Naive thymus-derived CD4-positive, alpha-beta T cell (primary cell): ENCODE data around the gene EMC10. TPM values are rescaled to one million over a fixed set of nuclear protein-coding genes. Genes with fewer than 3 reads are reported as not detected.
"Not testable (repeated sequence)": the region's sequence is repeated elsewhere in the genome, so short reads cannot be mapped to it uniquely, and the experiment has no call there.

Experiments used
- ATAC-seq: fragments of 150-1000 bp; cut with Tn5 transposase; 2 replicates; pipeline ENCODE4 v1.10.0; 2021; ENCODE audit warnings: mild to moderate bottlenecking, moderate library complexity
- CTCF ChIA-PET: fragments of 350-600 bp; sonication (Branson Sonifier 250); formaldehyde crosslinking; loops from one replicate; lab custom pipeline; 2021; ENCODE audit warnings: antibody characterized with exemption; lab: Charles Lee
- POLR2A ChIA-PET: fragments of 350-600 bp; sonication (Branson Sonifier 250); formaldehyde crosslinking; loops from one replicate; lab custom pipeline; 2021; ENCODE audit warnings: antibody characterized with exemption, inconsistent platforms; lab: Charles Lee
- DNase-seq, 9 donors: peaks; one replicate each; pipeline versions ENCODE4 v3.0.0 to v3.0.0-alpha.2; 2020 to 2022; ENCODE audit warnings: mixed read lengths in 1 of 9
- H3K27ac ChIP-seq: one replicate; pipeline ENCODE4 v1.7.0; 2013; ENCODE audit warnings: mild to moderate bottlenecking, low read depth, low read length, moderate library complexity
- H3K27me3 ChIP-seq, 2 donors: one replicate each; pipeline ENCODE4 v1.7.0; 2013; ENCODE audit warnings: low read length in 2 of 2, mild to moderate bottlenecking in 2 of 2, moderate library complexity in 2 of 2; ENCODE audit not compliant: control insufficient read depth in 2 of 2, insufficient read depth in 2 of 2
- H3K36me3 ChIP-seq, 3 experiments: 1 replicate in 2 of 3; 2 replicates in 1 of 3; pipeline ENCODE4 v1.7.0; 2013; ENCODE audit warnings: low read length in 3 of 3, mild to moderate bottlenecking in 3 of 3, moderate library complexity in 1 of 3; ENCODE audit not compliant: insufficient read depth in 3 of 3, control insufficient read depth in 2 of 3
- H3K4me1 ChIP-seq, 2 donors: one replicate each; pipeline ENCODE4 v1.7.0; 2013; ENCODE audit warnings: low read length in 2 of 2, mild to moderate bottlenecking in 2 of 2, moderate library complexity in 1 of 2; ENCODE audit not compliant: control insufficient read depth in 2 of 2, insufficient read depth in 2 of 2
- H3K4me3 ChIP-seq: 2 replicates; pipeline ENCODE4 v1.7.0; 2013; ENCODE audit warnings: mild to moderate bottlenecking, low read length
- H3K9me3 ChIP-seq, 3 experiments: 1 replicate in 2 of 3; 2 replicates in 1 of 3; pipeline ENCODE4 v1.7.0; 2013; ENCODE audit warnings: low read length in 3 of 3; ENCODE audit not compliant: control insufficient read depth in 2 of 3
- H3K27ac Mint-ChIP-seq, 9 donors: one replicate each; pipeline ENCODE4 v1.8.0; 2020 to 2022; ENCODE audit warnings: mixed read lengths in 9 of 9, mild to moderate bottlenecking in 8 of 9, moderate library complexity in 5 of 9, inconsistent platforms in 2 of 9
- H3K27me3 Mint-ChIP-seq, 5 donors: one replicate each; pipeline ENCODE4 v1.8.0; 2021 to 2022; ENCODE audit warnings: mixed read lengths in 5 of 5, mild to moderate bottlenecking in 1 of 5
- H3K36me3 Mint-ChIP-seq, 5 donors: one replicate each; pipeline ENCODE4 v1.8.0; 2020 to 2022; ENCODE audit warnings: mixed read lengths in 5 of 5, mild to moderate bottlenecking in 3 of 5, inconsistent platforms in 1 of 5
- H3K4me1 Mint-ChIP-seq, 7 donors: one replicate each; pipeline ENCODE4 v1.8.0; 2020 to 2022; ENCODE audit warnings: mixed read lengths in 7 of 7, mild to moderate bottlenecking in 3 of 7, inconsistent platforms in 1 of 7
- H3K4me3 Mint-ChIP-seq, 10 donors: one replicate each; pipeline ENCODE4 v1.8.0; 2020 to 2022; ENCODE audit warnings: mild to moderate bottlenecking in 10 of 10, mixed read lengths in 10 of 10, moderate library complexity in 6 of 10, inconsistent platforms in 2 of 10
- H3K9me3 Mint-ChIP-seq, 11 donors: one replicate each; pipeline ENCODE4 v1.8.0; 2020 to 2022; ENCODE audit warnings: mixed read lengths in 11 of 11, mild to moderate bottlenecking in 4 of 11, inconsistent platforms in 1 of 11, moderate library complexity in 1 of 11
- intact Hi-C, 2 donors: fragments of 100-400 bp; cut with micrococcal nuclease; formaldehyde crosslinking; loops; one replicate each; pipeline ENCODE4 v1.15.1; 2023
- polyA plus RNA-seq, 2 donors: library from polyadenylated mRNA; unstranded; fragments of 300-500 nt; fragmentation: Illumina TruSeq; gene quantifications; one replicate each; pipeline ENCODE4 v1.2.3, GENCODE V29; 2021
- total RNA-seq, 6 experiments: library from RNA in 5 of 6; stranded (reverse) in 5 of 6; gene quantifications; 1 replicate in 5 of 6; 2 replicates in 1 of 6; pipeline ENCODE4 v1.2.3 and lab custom pipeline; 2021 to 2026

Gene EMC10
- total and polyA plus RNA-seq, 7 experiments from 2014 or later: 8.7 to 95.2 (median 82.9) TPM

DNA sequence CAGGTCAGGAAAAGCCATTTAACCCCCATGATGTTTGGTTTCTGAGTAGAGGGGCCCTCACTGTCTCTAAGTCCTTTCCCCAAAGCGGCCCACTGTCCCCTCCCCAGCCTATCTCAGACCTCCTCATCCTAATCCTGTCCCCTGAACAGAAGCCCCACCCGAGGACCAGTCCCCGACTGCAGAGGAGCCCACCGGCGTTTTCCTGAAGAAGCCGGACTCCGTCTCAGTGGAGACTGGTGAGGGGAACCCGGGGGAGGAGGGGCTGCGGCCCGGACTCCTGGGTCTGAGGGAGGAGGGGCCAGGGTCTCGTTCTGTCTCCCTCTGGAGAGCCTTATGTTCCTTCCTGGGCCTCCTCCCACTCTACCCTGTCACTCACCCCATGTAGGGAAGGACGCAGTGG lies 40.7 kb upstream of the EMC10 start:
- Mint-ChIP-seq H3K9me3 (no peaks in the 10 kb centered on the region), H3K4me1 (peaks cover 0 to 16% (median 10%) of the 10 kb centered on the region in 7 donors), H3K36me3 (no peaks in the 10 kb centered on the region), H3K4me3 (no peak overlapping the region), H3K27ac (no peak overlapping the region), H3K27me3 (peaks cover 0 to 24% (median 15%) of the 10 kb centered on the region in 5 donors)
- H3K4me1 ChIP-seq: peaks cover 0 to 6% of the 10 kb centered on the region in 2 donors
- intact Hi-C loops: no loop called here
- H3K27me3 ChIP-seq: no peaks in the 10 kb centered on the region
- CTCF ChIA-PET: no interaction called here
- no peak for ATAC-seq
- no peaks in the 10 kb centered on the region for H3K36me3 ChIP-seq
- H3K9me3 ChIP-seq: no peaks in the 10 kb centered on the region
- no peak overlapping the region for H3K4me3 ChIP-seq
- H3K27ac ChIP-seq: no peak overlapping the region
- no peak for DNase-seq
- POLR2A ChIA-PET: no interaction called here

DNA sequence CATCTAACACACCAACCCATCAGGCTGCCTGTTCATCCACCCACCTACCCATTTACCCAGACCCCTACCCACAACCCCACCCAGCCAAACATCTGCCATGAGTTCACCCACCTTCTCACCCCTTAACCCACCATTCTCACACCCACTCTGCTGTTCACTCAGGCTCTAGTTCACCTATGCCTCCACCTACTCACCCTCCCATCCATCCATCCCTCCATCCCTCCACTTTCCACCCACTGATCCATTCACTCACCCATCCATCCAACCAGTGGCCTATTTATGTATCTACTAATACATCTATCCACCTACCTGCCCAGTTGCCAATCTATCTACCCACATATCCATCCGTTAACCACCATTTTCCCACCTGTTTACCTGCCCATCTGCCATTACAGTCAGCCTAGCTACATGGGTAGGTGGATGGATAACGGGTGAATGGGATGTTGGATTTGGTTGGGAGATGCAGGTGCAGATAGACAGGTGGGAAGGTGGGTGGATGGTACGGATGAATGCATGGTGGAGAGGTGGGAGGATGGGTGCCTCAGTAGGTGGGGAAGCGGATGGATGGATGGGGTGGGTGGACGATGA lies 38.4 kb upstream of the EMC10 start:
- H3K27me3 Mint-ChIP-seq: peaks cover 0 to 25% (median 10%) of the 10 kb centered on the region in 5 donors
- Histone ChIP-seq H3K9me3 (no peaks in the 10 kb centered on the region), H3K4me1 (no peaks in the 10 kb centered on the region), H3K36me3 (no peaks in the 10 kb centered on the region), H3K27me3 (no peaks in the 10 kb centered on the region), H3K27ac (no peak overlapping the region), H3K4me3 (no peak overlapping the region)
- no peaks in the 10 kb centered on the region for H3K9me3 Mint-ChIP-seq
- H3K27ac Mint-ChIP-seq: no peak overlapping the region
- DNase-seq (no peak), ATAC-seq (no peak)
- H3K4me1 Mint-ChIP-seq: peaks cover 0 to 3% (median 0%) of the 10 kb centered on the region in 7 donors
- H3K36me3 Mint-ChIP-seq: no peaks in the 10 kb centered on the region
- no peak overlapping the region for H3K4me3 Mint-ChIP-seq
- intact Hi-C loops: no loop called here
- CTCF ChIA-PET: no interaction called here
- POLR2A ChIA-PET: interaction anchor here (0.8 kb wide), 1 partner anchor 10 kb away, joined by 3 read pairs; no protein-coding TSS in a partner anchor

GRCh38 chr19:50439130-50439529 lies 37.2 kb upstream of the EMC10 start:
- POLR2A ChIA-PET, intact Hi-C loops, H3K9me3 ChIP-seq, H3K4me1 ChIP-seq, H3K27ac Mint-ChIP-seq, ATAC-seq, H3K4me3 Mint-ChIP-seq, H3K4me1 Mint-ChIP-seq, H3K4me3 ChIP-seq, H3K27ac ChIP-seq, H3K27me3 ChIP-seq, DNase-seq, H3K36me3 Mint-ChIP-seq, H3K9me3 Mint-ChIP-seq, H3K36me3 ChIP-seq, CTCF ChIA-PET: not testable (repeated sequence)
- peaks cover 3 to 27% (median 8%) of the 10 kb centered on the region in 5 donors for H3K27me3 Mint-ChIP-seq

GRCh38 chr19:50444059-50444458 lies 32.2 kb upstream of the EMC10 start:
- peaks cover 0 to 4% (median 0%) of the 10 kb centered on the region in 7 donors for H3K4me1 Mint-ChIP-seq
- CTCF ChIA-PET: interaction anchor here (0.6 kb wide), 1 partner anchor 150 kb away, joined by 3 read pairs; no protein-coding TSS in a partner anchor

DNA sequence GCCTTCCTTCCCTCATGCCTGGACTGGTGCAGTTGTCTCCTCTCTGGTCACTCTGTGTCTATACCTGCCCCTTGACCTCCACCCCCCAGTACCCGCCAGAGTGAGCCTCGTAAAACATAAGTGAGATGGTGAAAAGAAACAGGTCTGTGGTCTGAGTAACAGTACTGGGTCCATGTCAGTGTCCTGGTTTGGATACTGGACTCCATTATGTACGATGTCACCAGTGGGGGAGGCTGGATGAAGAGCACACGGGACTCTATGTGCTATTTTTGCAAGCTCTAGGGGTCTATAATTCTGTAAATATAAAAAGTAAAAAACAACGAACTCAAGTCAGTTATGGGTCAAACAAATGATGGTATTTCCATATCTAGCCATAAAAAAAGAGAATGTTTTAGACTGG lies 29.3 kb upstream of the EMC10 start:
- CTCF ChIA-PET: no interaction called here
- H3K4me1 ChIP-seq: no peaks in the 10 kb centered on the region
- H3K27me3 ChIP-seq: no peaks in the 10 kb centered on the region
- DNase-seq: no peak
- POLR2A ChIA-PET: no interaction called here
- H3K4me3 ChIP-seq: no peak overlapping the region
- intact Hi-C loops: no loop called here
- H3K36me3 ChIP-seq: no peaks in the 10 kb centered on the region
- Mint-ChIP-seq H3K27ac (peak overlapping the region in 1 of 9 donors; percentile 6), H3K4me1 (peaks cover 0 to 5% (median 0%) of the 10 kb centered on the region in 7 donors), H3K9me3 (peaks cover 0 to 4% (median 0%) of the 10 kb centered on the region in 11 donors), H3K27me3 (peaks cover 0 to 17% (median 12%) of the 10 kb centered on the region in 5 donors), H3K36me3 (peaks cover 0 to 3% (median 0%) of the 10 kb centered on the region in 5 donors), H3K4me3 (no peak overlapping the region)
- H3K9me3 ChIP-seq: no peaks in the 10 kb centered on the region
- no peak for ATAC-seq
- H3K27ac ChIP-seq: no peak overlapping the region

More at GRCh38 chr19:50444059-50444458, 32.2 kb upstream of the EMC10 start:
- peaks cover 0 to 3% (median 0%) of the 10 kb centered on the region in 5 donors for H3K36me3 Mint-ChIP-seq
- Histone ChIP-seq H3K36me3 (no peaks in the 10 kb centered on the region), H3K9me3 (no peaks in the 10 kb centered on the region), H3K27me3 (no peaks in the 10 kb centered on the region), H3K27ac (no peak overlapping the region), H3K4me3 (no peak overlapping the region), H3K4me1 (no peaks in the 10 kb centered on the region)
- ATAC-seq (no peak), DNase-seq (no peak)
- H3K4me3 Mint-ChIP-seq: no peak overlapping the region
- intact Hi-C loops: no loop called here
- H3K27me3 Mint-ChIP-seq: peaks cover 0 to 19% (median 3%) of the 10 kb centered on the region in 5 donors
- H3K27ac Mint-ChIP-seq: no peak overlapping the region
- POLR2A ChIA-PET: no interaction called here
- peaks cover 0 to 4% (median 0%) of the 10 kb centered on the region in 11 donors for H3K9me3 Mint-ChIP-seq

DNA sequence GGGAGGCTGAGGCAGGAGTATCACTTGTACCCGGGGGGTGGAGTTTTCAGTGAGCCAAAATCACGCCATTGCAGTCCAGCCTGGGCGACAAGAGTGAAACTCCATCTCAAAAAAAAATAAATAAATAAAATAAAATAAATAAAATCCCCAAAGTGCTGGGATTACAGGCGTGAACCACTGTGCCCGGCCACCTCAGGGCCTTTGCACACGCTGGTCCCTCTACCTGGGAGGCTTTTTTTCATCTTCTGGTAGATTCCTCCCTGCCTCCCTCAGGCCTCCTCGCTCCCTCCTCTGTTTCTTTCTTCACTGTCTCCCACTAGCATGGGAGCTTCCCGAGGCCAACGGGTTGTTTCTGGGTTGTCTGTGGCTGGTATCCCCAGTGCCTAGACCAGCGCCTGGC lies 28.6 kb upstream of the EMC10 start:
- Mint-ChIP-seq H3K4me3 (no peak overlapping the region), H3K36me3 (peaks cover 0 to 3% (median 0%) of the 10 kb centered on the region in 5 donors), H3K27me3 (peaks cover 0 to 20% (median 12%) of the 10 kb centered on the region in 5 donors), H3K9me3 (peaks cover 0 to 4% (median 0%) of the 10 kb centered on the region in 11 donors), H3K27ac (no peak overlapping the region), H3K4me1 (peaks cover 0 to 7% (median 0%) of the 10 kb centered on the region in 7 donors)
- DNase-seq: no peak
- Histone ChIP-seq H3K4me3 (no peak overlapping the region), H3K9me3 (no peaks in the 10 kb centered on the region), H3K4me1 (no peaks in the 10 kb centered on the region), H3K36me3 (no peaks in the 10 kb centered on the region), H3K27ac (no peak overlapping the region), H3K27me3 (no peaks in the 10 kb centered on the region)
- no peak for ATAC-seq
- intact Hi-C loops: no loop called here
- CTCF ChIA-PET: interaction anchor here (0.6 kb wide), 2 partner anchors 10 to 11 kb away, joined by 3 to 4 read pairs; no protein-coding TSS in a partner anchor
- POLR2A ChIA-PET: no interaction called here
